ENCODE measurements around the gene GIMAP8. TPM values are rescaled to one million over a fixed set of nuclear protein-coding genes. Genes with fewer than 3 reads are reported as not detected.

The GIMAP8 gene
- total RNA-seq, 4 donors from 2014 or later, result 0.88 to 19.8 (median 5.2) TPM

- no peak overlapping the region for H3K27ac ChIP-seq
- no peak for TF ChIP-seq POLR2A (IDR thresholded peaks at IDR 0.05)
- no peak for TF ChIP-seq CTCF (IDR thresholded peaks at IDR 0.05)
- DNase-seq, result peak in 1 of 3 donors; percentile 9
- H3K36me3 ChIP-seq, result no peaks in the 10 kb centered on the region
- H3K9me3 ChIP-seq, result no peaks in the 10 kb centered on the region
- peaks cover 0 to 11% (median 3%) of the 10 kb centered on the region in 4 donors for H3K4me1 ChIP-seq
- H3K4me3 ChIP-seq, result no peak overlapping the region
- H3K27me3 ChIP-seq, result no peaks in the 10 kb centered on the region
Measured at GRCh38 chr7:150430465-150431085, 19.9 kb upstream of the GIMAP8 start.

GRCh38 chr7:150431839-150432658 is 18.4 kb upstream of the GIMAP8 start:
- H3K4me3 ChIP-seq, result no peak overlapping the region
- H3K9me3 ChIP-seq, result no peaks in the 10 kb centered on the region
- H3K27me3 ChIP-seq, result no peaks in the 10 kb centered on the region
- H3K27ac ChIP-seq, result no peak overlapping the region
- TF ChIP-seq POLR2A (IDR thresholded peaks at IDR 0.05), result no peak
- TF ChIP-seq CTCF (IDR thresholded peaks at IDR 0.05), result no peak
- H3K36me3 ChIP-seq, result no peaks in the 10 kb centered on the region
- DNase-seq, result peak in 1 of 3 donors; percentile 14
- H3K4me1 ChIP-seq, result peaks cover 0 to 11% (median 3%) of the 10 kb centered on the region in 4 donors

GRCh38 chr7:150432915-150433892 is 17.2 kb upstream of the GIMAP8 start:
- DNase-seq, result peak in 1 of 3 donors; percentile 22
- H3K27ac ChIP-seq, result peak overlapping the region in 2 of 4 donors; percentile 35 to 79
- peak overlapping the region in 2 of 4 donors; percentile 12 to 16 for H3K4me3 ChIP-seq
- H3K36me3 ChIP-seq, result no peaks in the 10 kb centered on the region
- H3K27me3 ChIP-seq, result no peaks in the 10 kb centered on the region
- no peaks in the 10 kb centered on the region for H3K9me3 ChIP-seq
- TF ChIP-seq CTCF (IDR thresholded peaks at IDR 0.05) (no peak), POLR2A (IDR thresholded peaks at IDR 0.05) (no peak)
- H3K4me1 ChIP-seq, result peaks cover 0 to 10% (median 3%) of the 10 kb centered on the region in 4 donors

DNA sequence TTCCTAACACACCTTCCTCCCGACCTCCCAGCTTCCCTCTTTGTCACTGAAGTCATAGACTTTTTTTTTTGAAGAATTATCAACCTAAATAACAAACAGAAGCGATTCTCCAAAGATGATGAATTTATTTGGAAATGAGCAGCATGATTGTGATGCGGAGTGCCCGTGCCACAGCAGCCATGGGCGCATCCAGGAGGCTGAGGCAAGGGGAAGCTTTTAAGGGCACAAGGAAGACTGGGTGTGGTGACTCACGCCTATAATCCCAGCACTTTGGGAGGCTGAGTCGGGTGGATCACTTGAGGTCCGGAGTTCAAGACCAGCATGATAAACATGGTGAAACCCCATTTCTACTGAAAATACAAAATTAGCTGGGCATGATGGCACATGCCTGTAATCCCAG is 16.2 kb upstream of the GIMAP8 start:
- peaks cover 0 to 6% (median under 1%) of the 10 kb centered on the region in 4 donors for H3K4me1 ChIP-seq
- no peak for TF ChIP-seq POLR2A (IDR thresholded peaks at IDR 0.05)
- TF ChIP-seq CTCF (IDR thresholded peaks at IDR 0.05), result no peak
- H3K4me3 ChIP-seq, result peak overlapping the region in 2 of 4 donors; percentile 12 to 16
- peak in 1 of 3 donors; percentile 15 for DNase-seq
- H3K36me3 ChIP-seq, result no peaks in the 10 kb centered on the region
- peak overlapping the region in 1 of 4 donors; percentile 79 for H3K27ac ChIP-seq
- no peaks in the 10 kb centered on the region for H3K9me3 ChIP-seq
- H3K27me3 ChIP-seq, result no peaks in the 10 kb centered on the region

DNA sequence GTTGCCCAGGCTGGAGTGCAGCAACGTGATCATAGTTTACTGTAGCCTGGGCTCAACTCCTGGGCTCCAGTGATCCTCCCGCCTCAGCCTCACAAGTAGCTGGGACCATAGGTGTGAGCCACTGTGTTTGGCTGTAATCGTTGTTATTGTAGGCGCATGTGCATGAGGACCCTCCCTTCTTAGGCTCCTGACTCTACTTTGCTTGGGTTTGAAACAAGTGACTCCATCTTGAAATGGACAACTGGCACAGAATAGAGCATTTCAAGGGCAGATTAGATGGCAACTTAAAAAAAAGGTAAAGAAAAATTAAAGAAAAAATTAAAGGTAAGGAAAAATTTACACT is 15.4 kb upstream of the GIMAP8 start:
- no peaks in the 10 kb centered on the region for H3K36me3 ChIP-seq

More for the DNA sequence above, 15.4 kb upstream of the GIMAP8 start:
- Histone ChIP-seq H3K4me3 (no peak overlapping the region), H3K4me1 (peaks cover 0 to 6% (median 0%) of the 10 kb centered on the region in 4 donors), H3K27ac (peak overlapping the region in 3 of 4 donors; percentile 21 to 79 (median 50)), H3K9me3 (no peaks in the 10 kb centered on the region), H3K27me3 (no peaks in the 10 kb centered on the region)
- DNase-seq, result no peak
- TF ChIP-seq POLR2A (IDR thresholded peaks at IDR 0.05) (no peak), CTCF (IDR thresholded peaks at IDR 0.05) (no peak)
